Mononuclear cell (primary cell): ENCODE measurements around the gene ORC3. TPM values are rescaled to one million over a fixed set of nuclear protein-coding genes. Genes with fewer than 3 reads are reported as not detected.
A peak's percentile ranks its signal among the peaks of the same experiment; 100 is the strongest.

ENCODE experiments used
- H3K27me3 ChIP-seq: 2 replicates; pipeline ENCODE4 v1.6.0; 2011; ENCODE audit warnings: low read length, control low read depth; ENCODE audit not compliant: insufficient read depth
- H3K4me1 ChIP-seq: 2 replicates; pipeline ENCODE4 v1.5.1; 2011; ENCODE audit warnings: mild to moderate bottlenecking, low read length, control low read depth; ENCODE audit not compliant: insufficient read depth
- H3K4me3 ChIP-seq: 2 replicates; pipeline ENCODE4 v1.5.1; 2011; ENCODE audit warnings: mild to moderate bottlenecking, low read length, moderate library complexity
- H3K9me3 ChIP-seq: 2 replicates; pipeline ENCODE4 v1.5.1; 2011; ENCODE audit warnings: low read depth, mild to moderate bottlenecking, control low read depth, low read length
- total RNA-seq: library from RNA; depleted of rRNA; stranded (reverse); fragments of >200 nt; gene quantifications from one replicate; pipeline ENCODE4 v1.2.3, GENCODE V29; 2012

Gene ORC3
- 19.3 TPM for total RNA-seq

DNA sequence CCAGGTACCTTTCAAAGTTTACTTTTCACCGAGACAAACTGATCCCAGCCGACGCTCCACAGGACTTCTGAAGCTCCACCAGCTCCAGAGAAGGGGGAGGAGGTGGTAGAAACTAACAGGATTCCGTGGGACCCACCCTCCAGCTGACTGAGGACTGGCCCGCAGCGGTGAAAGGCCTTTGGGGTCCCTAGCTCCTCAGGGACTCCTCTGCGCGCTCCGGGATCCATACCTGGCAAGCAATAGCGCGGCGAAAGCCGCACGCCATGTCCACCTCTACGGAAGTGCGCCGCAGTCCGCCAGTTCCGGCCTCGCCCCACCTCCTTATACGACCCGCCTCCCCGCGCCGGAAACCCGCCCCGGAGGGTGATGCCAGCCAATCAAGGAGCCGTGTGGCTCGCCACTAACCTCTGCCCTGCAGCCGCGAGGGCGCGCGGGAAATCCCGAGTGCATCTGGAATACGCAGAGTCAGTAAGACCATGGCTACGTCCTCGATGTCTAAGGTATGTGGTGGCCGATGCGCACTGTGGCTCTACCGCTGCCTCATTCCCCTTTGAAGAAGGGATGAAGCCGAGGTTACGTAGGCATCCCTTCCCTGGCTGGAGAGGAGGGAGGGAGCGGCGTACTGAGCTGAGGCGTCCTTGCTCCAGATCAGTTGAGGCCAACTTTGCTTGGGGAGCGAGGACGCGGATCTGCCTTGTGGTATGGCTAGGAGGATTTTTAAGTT is at the start of gene ORC3, which contains the start of gene RARS2:
ORC3 (plus strand) TSS at position 443 of the 724 bp plus-strand sequence; CDS start at position 477, 34 bp downstream.
RARS2 (minus strand) TSS at position 295 of the 724 bp plus-strand sequence; CDS start at position 265, 30 bp downstream.
- peaks cover 45% of the 10 kb centered on the region for H3K4me1 ChIP-seq

DNA sequence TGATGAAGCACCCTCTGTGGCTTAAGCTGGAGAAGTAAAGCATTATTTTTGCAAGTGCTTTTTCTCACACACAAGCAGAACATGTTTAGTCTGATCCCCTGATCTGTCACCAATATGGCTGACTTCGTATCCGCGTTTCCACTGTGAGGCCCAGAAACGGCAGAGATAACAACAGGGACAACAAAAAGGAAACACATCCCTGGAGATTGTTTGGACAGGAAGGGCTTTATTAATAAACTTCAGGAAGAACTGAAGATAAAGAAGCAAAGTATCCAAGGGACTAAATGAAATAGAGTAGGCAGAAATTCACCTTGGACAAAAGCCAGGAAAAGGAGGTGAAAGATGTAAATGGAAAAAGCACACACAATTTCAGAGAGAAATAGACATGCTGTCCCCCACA is 49.4 kb upstream of the ORC3 start:
- Histone ChIP-seq H3K4me3 (no peak overlapping the region), H3K4me1 (peaks cover 5% of the 10 kb centered on the region), H3K9me3 (no peaks in the 10 kb centered on the region), H3K27me3 (no peaks in the 10 kb centered on the region)

More for the DNA sequence above, at the start of gene ORC3, which contains the start of gene RARS2:
- Histone ChIP-seq H3K27me3 (no peaks in the 10 kb centered on the region), H3K9me3 (no peaks in the 10 kb centered on the region), H3K4me3 (peak within 1 kb of the TSS; percentile 86)

DNA sequence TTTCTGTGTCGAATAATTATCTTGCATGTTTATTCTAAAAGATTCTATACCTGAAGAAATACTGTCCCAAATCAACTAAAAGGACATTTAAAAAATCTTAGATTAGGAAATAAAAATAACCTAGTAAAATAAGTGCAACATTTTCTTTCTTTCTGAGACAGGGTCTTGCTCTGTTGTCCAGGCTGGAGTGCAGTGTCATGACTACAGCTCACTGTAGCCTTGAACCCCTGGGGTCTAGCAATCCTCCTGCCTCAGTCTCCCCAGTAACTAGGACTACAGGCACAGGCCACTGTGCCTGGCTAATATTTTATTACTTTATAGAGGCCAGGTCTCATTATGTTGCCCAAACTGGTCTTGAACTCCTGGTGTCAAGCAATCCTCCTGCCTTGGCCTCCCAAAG is 48.9 kb upstream of the ORC3 start:
- H3K4me1 ChIP-seq, result peaks cover 5% of the 10 kb centered on the region
- no peaks in the 10 kb centered on the region for H3K27me3 ChIP-seq
- H3K9me3 ChIP-seq, result no peaks in the 10 kb centered on the region
- H3K4me3 ChIP-seq, result no peak overlapping the region

DNA sequence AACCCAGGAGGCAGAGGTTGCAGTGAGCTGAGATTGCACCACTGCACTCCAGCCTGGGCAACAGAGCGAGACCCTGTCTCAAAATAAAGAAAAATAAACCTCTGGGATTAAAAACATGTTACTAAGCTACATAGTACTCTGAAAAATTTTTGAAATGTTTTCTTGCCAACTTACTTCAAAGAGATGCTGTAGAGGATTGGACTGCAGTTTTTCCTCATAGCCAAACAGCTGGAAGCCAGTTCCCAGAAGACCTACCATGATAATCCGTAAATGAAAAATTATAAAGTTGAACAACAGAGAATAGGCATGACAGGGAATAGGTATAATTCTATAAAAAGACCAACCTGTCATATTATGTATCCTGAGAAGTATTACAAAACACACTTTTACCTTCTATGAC is 48.2 kb upstream of the ORC3 start:
- Histone ChIP-seq H3K9me3 (no peaks in the 10 kb centered on the region), H3K4me1 (peaks cover 5% of the 10 kb centered on the region), H3K4me3 (no peak overlapping the region), H3K27me3 (no peaks in the 10 kb centered on the region)

DNA sequence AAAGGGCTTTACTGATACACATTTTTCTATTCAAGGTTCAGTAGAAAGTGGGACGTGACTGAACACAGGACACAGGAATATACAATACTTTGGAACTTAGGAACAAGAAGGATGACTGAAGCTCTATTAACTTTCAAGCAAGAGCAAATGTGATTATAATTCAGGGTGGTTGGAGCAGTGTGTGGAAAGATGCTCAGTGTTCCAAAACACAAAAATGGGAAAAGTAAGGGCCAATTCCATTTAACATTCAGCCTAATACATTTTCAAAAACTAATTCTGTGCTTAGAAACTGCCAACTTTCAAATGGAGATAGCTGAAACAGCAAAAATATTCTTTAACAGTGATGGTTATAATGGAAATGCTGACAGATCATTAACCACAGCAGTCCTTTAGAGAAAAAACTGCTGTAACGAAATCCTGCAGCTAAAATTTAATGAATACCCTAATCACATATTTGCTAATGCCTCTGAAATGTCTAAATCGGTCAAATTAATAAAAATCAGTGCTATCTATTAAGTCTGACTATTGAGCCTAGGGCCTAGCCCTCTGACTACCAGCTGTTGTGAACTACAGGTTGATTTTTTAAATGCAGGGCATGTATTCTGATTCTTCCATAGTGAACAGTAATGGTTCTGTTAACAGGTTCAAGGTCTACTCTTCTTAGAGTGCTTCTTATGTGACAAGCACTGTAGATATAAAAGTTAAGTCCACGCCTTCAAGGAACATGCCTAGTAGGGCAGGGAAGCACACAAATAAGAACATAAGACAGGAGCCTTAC is 46.0 kb upstream of the ORC3 start:
- no peak overlapping the region for H3K4me3 ChIP-seq
- H3K27me3 ChIP-seq, result no peaks in the 10 kb centered on the region
- H3K4me1 ChIP-seq, result no peaks in the 10 kb centered on the region
- no peaks in the 10 kb centered on the region for H3K9me3 ChIP-seq

DNA sequence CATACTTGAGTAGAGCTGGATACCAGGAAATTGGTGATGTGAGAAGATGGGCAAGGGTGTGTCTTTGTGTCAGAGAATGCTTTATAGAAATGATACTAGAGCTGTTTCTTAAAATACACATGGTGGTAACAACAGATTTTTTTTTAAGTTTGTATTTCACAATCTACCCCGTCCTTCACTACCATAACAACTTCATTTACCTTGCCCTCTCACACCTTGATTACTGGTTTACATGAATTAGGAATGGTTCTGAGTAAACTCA is 45.5 kb upstream of the ORC3 start:
- Histone ChIP-seq H3K9me3 (no peaks in the 10 kb centered on the region), H3K4me3 (no peak overlapping the region), H3K27me3 (no peaks in the 10 kb centered on the region), H3K4me1 (no peaks in the 10 kb centered on the region)

DNA sequence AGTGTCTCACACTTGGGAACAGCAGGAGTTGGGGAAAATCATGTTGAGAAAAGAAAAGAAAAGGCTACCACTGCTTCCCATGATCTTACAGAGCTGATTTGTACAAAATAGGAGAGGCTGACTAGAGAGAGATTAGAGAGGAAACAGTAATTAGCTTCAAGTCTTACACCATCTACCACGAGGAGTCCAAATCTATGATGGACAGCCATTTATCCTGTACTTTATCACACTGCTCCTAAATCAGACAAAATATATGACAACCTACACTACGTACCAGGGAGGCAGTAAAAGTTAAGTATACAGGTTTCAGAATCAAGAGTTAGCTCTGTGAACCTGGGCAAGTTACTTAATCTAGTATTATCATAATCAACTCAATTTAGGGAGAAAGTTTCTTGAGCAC is 38.1 kb upstream of the ORC3 start:
- Histone ChIP-seq H3K4me1 (no peaks in the 10 kb centered on the region), H3K9me3 (no peaks in the 10 kb centered on the region), H3K27me3 (no peaks in the 10 kb centered on the region), H3K4me3 (no peak overlapping the region)

DNA sequence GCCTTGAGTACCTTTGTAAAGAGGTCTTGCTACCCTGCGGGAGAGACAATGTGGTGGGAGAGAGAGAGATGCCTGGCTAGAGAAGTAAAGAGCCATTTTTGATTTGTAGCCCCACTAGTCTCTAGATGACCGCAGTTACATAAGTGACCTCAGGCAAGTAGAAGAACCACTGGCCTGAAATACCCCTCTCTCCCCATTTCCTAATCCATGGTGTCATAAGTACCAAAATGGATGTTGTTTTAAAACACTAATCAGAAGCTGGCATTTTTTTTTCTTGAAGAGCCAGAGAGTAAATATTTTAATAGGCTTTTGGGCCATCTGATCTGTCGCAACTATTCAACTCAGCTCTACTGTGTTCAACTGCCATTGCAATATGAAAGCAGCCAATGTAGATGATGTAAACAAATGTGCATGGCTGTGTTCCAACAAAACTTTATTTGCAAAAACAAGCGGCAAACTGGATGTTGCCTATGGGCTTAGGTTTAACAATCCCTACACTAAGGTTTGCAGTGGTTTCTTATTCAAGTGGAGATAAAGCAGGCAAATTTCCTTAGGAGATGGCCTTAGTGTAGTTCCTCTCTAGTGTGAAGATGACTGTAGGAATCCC is 36.7 kb upstream of the ORC3 start:
- Histone ChIP-seq H3K4me3 (no peak overlapping the region), H3K9me3 (no peaks in the 10 kb centered on the region), H3K4me1 (no peaks in the 10 kb centered on the region), H3K27me3 (no peaks in the 10 kb centered on the region)

DNA sequence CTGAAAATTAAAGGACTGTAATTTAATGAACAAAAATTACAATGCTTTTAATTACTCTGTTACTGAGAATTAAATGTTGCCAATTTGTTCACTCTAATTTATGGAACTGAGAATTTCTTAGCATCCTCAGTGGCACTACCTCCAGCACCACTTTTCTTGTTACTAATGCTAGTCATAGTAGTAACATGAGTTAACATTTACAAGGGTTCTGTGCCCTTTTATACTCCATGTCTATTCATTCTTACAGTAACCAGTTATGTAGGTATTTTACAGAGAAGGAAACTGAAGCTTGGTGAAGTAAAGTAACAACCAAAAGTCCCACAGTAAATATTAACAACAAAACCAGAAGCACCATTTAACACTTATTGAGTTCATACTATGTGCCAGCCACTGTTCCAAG is 34.4 kb upstream of the ORC3 start:
- no peaks in the 10 kb centered on the region for H3K9me3 ChIP-seq
- no peaks in the 10 kb centered on the region for H3K27me3 ChIP-seq
- H3K4me3 ChIP-seq, result no peak overlapping the region
- H3K4me1 ChIP-seq, result no peaks in the 10 kb centered on the region

DNA sequence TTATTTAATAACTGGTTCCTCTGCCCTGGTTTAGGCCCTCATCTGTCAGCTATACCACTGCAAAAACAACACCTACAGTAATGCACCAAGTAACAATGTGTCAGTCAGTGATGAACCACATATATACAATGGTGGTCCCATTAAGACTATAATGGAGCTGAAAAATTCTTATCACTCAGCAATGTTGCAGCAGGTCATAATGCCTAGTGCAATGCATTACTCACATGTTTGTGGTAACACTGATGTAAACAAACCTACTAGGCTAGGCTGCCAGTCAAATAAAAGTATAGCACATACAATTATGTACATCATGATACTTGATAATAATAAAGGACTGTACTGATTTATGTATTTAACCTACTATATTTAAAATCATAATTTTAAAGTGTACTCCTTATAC is 31.5 kb upstream of the ORC3 start:
- Histone ChIP-seq H3K27me3 (no peaks in the 10 kb centered on the region), H3K4me1 (no peaks in the 10 kb centered on the region), H3K9me3 (no peaks in the 10 kb centered on the region), H3K4me3 (no peak overlapping the region)

DNA sequence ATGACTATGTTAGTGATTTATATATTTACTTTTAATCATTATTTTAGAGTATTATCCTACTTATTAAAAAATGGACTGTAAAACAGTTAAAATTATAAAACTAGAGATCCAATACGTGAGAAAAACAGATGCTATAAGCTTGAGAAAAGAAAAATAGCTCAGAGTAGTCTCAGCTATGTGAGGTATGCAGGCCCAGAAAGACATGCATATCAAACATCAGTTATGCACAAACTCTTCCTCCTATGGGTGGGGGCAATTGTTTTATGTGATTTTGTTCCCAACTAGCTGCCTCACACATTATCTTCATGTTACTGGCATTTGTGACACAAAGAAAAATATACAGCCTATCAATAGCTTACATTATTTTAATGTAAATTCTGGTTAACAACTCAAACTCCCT is 28.9 kb upstream of the ORC3 start:
- Histone ChIP-seq H3K27me3 (no peaks in the 10 kb centered on the region), H3K4me3 (no peak overlapping the region), H3K9me3 (no peaks in the 10 kb centered on the region), H3K4me1 (no peaks in the 10 kb centered on the region)

DNA sequence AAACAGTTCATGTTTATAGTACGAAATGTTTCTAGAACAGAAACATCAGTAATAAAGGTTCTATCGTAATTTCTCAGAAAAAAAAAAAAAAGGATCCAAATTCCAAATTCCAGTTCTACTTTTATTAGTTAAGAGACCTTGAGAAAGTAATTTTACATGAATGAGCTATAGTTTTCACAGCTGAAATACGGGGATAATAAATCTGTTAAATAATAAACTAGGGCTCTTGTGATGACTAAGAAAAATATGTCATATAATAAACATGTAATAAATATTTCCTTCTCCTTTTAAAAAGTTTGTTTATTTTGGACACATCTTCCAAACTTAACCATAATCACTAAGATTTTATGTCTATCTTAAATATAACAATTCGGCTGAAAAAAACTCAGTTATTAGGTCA is 17.9 kb upstream of the ORC3 start:
- Histone ChIP-seq H3K4me3 (no peak overlapping the region), H3K4me1 (peaks cover 18% of the 10 kb centered on the region), H3K27me3 (no peaks in the 10 kb centered on the region), H3K9me3 (no peaks in the 10 kb centered on the region)

DNA sequence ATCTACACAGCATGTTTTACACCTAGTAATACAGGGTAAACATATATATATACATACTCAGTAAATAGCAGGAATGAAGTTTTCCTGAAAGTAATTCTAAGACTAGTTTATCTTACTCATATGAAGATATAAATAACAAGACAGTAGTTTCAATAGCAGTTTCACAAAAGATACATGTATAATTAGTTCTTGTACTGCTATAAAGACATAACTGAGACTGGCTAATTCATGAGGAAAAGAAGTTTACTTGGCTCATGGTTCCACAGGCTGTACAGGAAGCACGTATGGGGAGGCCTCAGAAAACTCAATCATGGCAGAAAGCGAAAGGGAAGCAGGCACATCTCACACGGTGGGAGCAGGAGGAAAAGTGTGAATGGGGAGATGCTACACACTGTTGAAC is 17.1 kb upstream of the ORC3 start:
- Histone ChIP-seq H3K4me1 (peaks cover 18% of the 10 kb centered on the region), H3K27me3 (no peaks in the 10 kb centered on the region), H3K9me3 (no peaks in the 10 kb centered on the region), H3K4me3 (no peak overlapping the region)

DNA sequence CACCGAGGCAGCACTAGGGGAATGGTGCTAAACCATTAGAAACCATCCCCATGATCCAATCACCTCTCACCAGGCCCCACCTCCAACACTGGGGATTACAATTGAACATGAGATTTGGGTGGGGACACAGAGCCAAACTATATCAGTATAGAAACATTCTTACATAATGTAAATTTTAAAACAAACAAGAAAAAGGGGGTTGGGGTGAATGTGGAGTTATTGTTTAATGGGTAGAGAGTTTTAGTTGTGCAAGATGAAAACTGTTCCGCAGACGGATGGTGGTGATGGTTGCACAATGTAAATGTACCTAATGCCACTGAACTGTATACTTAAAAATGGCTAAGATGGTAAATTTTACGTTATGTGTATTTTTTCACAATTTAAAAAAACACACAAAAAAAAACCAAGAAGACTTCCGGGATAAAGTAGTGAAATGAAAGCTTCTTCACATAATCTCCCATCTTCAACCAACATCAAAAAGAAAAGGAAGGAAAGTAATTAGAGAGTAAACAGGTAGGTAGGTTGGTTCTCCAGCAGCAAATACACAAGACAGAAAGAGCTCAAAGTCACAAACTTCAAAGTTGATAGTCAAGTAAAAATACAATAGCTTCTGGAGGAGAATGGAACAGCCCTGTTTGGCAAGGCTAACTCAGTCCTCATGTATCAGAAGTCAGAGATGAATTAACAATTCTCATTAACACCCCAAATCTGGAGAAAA is 16.5 kb upstream of the ORC3 start:
- no peak overlapping the region for H3K4me3 ChIP-seq

DNA sequence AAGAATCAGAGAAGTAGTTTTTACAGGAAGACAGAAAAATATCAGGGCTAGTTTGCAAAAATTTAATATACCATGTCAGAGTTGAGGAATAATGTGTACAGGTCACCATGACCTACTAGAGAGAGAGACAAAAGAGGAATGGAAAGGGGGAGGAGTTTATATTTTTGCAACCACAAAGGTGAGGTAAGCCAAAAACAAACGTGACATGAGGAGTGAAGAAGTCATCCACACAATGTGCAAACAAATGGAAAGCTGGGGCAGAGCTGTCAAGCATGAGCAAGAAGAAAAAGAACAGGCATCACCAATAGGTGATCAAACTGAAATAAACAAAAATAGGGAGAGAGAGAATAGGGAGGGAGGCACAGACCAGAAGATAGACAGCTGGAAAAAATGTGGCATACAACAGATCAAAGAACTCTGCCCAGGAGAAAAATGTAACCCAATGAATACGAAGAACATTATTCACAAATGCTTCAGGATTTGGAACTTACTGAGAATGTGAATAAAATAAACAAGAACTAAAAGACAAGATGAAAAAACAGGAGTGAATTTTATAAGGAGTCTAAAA is 15.6 kb upstream of the ORC3 start:
- Histone ChIP-seq H3K27me3 (no peaks in the 10 kb centered on the region), H3K4me1 (peaks cover 18% of the 10 kb centered on the region)

More for the DNA sequence above, 16.5 kb upstream of the ORC3 start:
- Histone ChIP-seq H3K9me3 (no peaks in the 10 kb centered on the region), H3K4me1 (peaks cover 18% of the 10 kb centered on the region), H3K27me3 (no peaks in the 10 kb centered on the region)

More for the DNA sequence above, 15.6 kb upstream of the ORC3 start:
- no peak overlapping the region for H3K4me3 ChIP-seq
- H3K9me3 ChIP-seq, result no peaks in the 10 kb centered on the region
